ENCODE measurements around the gene CLNK. TPM values are rescaled to one million over a fixed set of nuclear protein-coding genes. Genes with fewer than 3 reads are reported as not detected.

The CLNK gene
- polyA plus RNA-seq, 1 of the 3 experiments (the other 2 are of a cell fraction) = not detected

DNA sequence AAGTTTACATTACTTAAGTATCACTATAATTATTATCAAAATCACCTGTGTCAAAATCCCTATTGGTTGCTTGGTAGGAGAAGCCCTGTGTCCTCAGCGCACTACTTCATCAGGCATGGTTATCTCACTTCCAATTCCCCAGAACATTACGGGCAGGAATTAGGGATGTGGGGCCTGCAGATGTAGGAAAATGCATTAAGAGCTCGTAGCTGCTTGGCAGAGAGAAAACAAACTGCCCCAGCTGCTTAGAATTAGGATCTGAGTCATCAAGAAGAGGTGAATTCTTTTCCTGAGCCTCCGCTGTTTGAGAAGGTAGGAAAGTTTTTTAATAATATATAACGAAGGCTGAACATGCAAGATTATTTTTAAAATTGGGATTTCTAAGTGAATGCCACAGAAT lies 31.1 kb upstream of the CLNK start (continued):
- TF ChIP-seq, protein P1, sequence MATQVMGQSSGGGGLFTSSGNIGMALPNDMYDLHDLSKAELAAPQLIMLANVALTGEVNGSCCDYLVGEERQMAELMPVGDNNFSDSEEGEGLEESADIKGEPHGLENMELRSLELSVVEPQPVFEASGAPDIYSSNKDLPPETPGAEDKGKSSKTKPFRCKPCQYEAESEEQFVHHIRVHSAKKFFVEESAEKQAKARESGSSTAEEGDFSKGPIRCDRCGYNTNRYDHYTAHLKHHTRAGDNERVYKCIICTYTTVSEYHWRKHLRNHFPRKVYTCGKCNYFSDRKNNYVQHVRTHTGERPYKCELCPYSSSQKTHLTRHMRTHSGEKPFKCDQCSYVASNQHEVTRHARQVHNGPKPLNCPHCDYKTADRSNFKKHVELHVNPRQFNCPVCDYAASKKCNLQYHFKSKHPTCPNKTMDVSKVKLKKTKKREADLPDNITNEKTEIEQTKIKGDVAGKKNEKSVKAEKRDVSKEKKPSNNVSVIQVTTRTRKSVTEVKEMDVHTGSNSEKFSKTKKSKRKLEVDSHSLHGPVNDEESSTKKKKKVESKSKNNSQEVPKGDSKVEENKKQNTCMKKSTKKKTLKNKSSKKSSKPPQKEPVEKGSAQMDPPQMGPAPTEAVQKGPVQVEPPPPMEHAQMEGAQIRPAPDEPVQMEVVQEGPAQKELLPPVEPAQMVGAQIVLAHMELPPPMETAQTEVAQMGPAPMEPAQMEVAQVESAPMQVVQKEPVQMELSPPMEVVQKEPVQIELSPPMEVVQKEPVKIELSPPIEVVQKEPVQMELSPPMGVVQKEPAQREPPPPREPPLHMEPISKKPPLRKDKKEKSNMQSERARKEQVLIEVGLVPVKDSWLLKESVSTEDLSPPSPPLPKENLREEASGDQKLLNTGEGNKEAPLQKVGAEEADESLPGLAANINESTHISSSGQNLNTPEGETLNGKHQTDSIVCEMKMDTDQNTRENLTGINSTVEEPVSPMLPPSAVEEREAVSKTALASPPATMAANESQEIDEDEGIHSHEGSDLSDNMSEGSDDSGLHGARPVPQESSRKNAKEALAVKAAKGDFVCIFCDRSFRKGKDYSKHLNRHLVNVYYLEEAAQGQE (IDR thresholded peaks at IDR 0.05; ENCODE audit: low read depth, low read length) = no peak
- TF ChIP-seq RAD21 (IDR thresholded peaks at IDR 0.05; ENCODE audit: low read length) = no peak
- TF ChIP-seq FOSL2 (IDR thresholded peaks at IDR 0.05; ENCODE audit: borderline replicate concordance, low read depth) = no peak

DNA sequence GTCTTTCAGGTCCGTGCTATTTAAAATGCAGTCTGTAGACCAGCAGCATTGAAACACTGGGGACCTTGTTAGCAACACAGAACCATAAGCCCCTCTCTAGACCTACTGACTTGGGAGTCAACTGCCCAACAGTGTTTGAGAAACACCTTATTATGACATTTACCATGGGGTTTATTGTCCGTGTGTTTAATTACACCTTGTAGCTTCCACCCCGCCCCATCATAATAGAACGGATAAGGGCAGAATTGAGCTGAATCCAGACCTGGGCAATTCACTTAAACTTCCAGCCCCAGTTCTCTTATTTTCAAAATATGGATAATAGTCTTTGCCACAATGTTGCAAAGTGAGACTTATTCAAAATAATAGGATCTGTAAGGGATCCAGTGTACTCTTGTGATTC lies 30.6 kb upstream of the CLNK start:
- Histone ChIP-seq H3K27me3 (ENCODE audit: insufficient read depth) (no peaks in the 10 kb centered on the region), H4K20me1 (ENCODE audit: insufficient read depth) (no peaks in the 10 kb centered on the region), H3K79me2 (ENCODE audit: insufficient read depth) (no peaks in the 10 kb centered on the region), H3K4me3 (ENCODE audit: low read depth in 2 of 2, low read length in 1 of 2) (no peak overlapping the region), H3K9ac (no peak overlapping the region), H3F3A (replicated peaks; ENCODE audit: insufficient read depth) (no peaks in the 10 kb centered on the region), H3K4me2 (no peak overlapping the region), H3K36me3 (replicated peaks in 1 of 2; ENCODE audit: control insufficient read depth in 1 of 2, insufficient read depth in 2 of 2, low read length in 1 of 2) (no peaks in the 10 kb centered on the region), H3K4me1 (ENCODE audit: control insufficient read depth in 1 of 2, insufficient read depth in 2 of 2, low read depth in 1 of 2, low read length in 1 of 2) (no peaks in the 10 kb centered on the region), H3K27ac (ENCODE audit: low read depth in 2 of 2, low read length in 1 of 2) (no peak overlapping the region), H3K9me2 (no peaks in the 10 kb centered on the region), H2AFZ (ENCODE audit: low read depth) (no peak overlapping the region), H3K9me3 (no peaks in the 10 kb centered on the region)
- WGBS (ENCODE audit: low lambda C conversion rate) = 2% methylated on average over 4 of the region's 4 CpGs
- TF ChIP-seq JUND (IDR thresholded peaks at IDR 0.05) (no peak), RFX5 (IDR thresholded peaks at IDR 0.05; ENCODE audit: low read length) (no peak), EZH2phosphoT487 (IDR thresholded peaks at IDR 0.05; ENCODE audit: borderline replicate concordance, low read depth) (no peak), ELF1 (IDR thresholded peaks at IDR 0.05) (no peak), NFIC (IDR thresholded peaks at IDR 0.05; ENCODE audit: borderline replicate concordance) (no peak), MEF2A (IDR thresholded peaks at IDR 0.05; ENCODE audit: borderline replicate concordance, low read depth) (no peak), NRF1 (IDR thresholded peaks at IDR 0.05; ENCODE audit: low read depth, low read length) (no peak), GABPA (IDR thresholded peaks at IDR 0.05; ENCODE audit: low read depth) (no peak), MXI1 (IDR thresholded peaks at IDR 0.05; ENCODE audit: low read depth, low read length) (no peak), RXRA (IDR thresholded peaks at IDR 0.05; ENCODE audit: borderline replicate concordance, low read depth) (no peak), FOXM1 (IDR thresholded peaks at IDR 0.05; ENCODE audit: low read depth) (no peak), POLR2AphosphoS5 (IDR thresholded peaks at IDR 0.05; ENCODE audit: low read depth, low read length) (no peak), CHD2 (IDR thresholded peaks at IDR 0.05; ENCODE audit: low read length, partially characterized antibody) (no peak), RAD21 (IDR thresholded peaks at IDR 0.05; ENCODE audit: low read length) (no peak)
- TF ChIP-seq, protein P2, sequence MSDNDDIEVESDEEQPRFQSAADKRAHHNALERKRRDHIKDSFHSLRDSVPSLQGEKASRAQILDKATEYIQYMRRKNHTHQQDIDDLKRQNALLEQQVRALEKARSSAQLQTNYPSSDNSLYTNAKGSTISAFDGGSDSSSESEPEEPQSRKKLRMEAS (IDR thresholded peaks at IDR 0.05; ENCODE audit: low read depth) = no peak
- TF ChIP-seq, protein P3, sequence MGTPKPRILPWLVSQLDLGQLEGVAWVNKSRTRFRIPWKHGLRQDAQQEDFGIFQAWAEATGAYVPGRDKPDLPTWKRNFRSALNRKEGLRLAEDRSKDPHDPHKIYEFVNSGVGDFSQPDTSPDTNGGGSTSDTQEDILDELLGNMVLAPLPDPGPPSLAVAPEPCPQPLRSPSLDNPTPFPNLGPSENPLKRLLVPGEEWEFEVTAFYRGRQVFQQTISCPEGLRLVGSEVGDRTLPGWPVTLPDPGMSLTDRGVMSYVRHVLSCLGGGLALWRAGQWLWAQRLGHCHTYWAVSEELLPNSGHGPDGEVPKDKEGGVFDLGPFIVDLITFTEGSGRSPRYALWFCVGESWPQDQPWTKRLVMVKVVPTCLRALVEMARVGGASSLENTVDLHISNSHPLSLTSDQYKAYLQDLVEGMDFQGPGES (IDR thresholded peaks at IDR 0.05; ENCODE audit: low read depth, low read length) = no peak
- CTCF ChIA-PET = no interaction called here
- no peak for DNase-seq
- POLR2A ChIA-PET = no interaction called here
